Esophagus muscularis mucosa (tissue), 4 donors: Measurements from ENCODE around the gene DIP2B. TPM values are rescaled to one million over a fixed set of nuclear protein-coding genes. Genes with fewer than 3 reads are reported as not detected.

ENCODE experiments used
- DNase-seq: peaks from one replicate; pipeline ENCODE4 v3.0.0-alpha.2; 2017; ENCODE audit errors: extremely low spot score
- H3K27ac ChIP-seq, 4 donors: fragments of 200-600 bp; sonication (generic); replicated peaks in 1 of 4; 1 replicate in 3 of 4; 2 replicates in 1 of 4; pipeline ENCODE4 v1.5.1; 2016 to 2019; ENCODE audit warnings: mild to moderate bottlenecking in 1 of 4
- H3K27me3 ChIP-seq, 4 donors: fragments of 200-600 bp; sonication (generic); one replicate each; pipeline versions ENCODE4 v1.5.1 to v1.6.0; 2016 to 2019
- H3K36me3 ChIP-seq, 4 donors: fragments of 200-600 bp; sonication (generic); one replicate each; pipeline ENCODE4 v1.5.1; 2016 to 2019
- H3K4me1 ChIP-seq, 4 donors: fragments of 200-600 bp; sonication (generic); one replicate each; pipeline ENCODE4 v1.5.1; 2016 to 2019
- H3K4me3 ChIP-seq, 4 donors: fragments of 200-600 bp; sonication (generic); 1 replicate in 2 of 4; 2 replicates in 2 of 4; pipeline ENCODE4 v1.5.1; 2016 to 2019; ENCODE audit warnings: mild to moderate bottlenecking in 4 of 4, moderate library complexity in 1 of 4
- H3K9me3 ChIP-seq, 4 donors: fragments of 200-600 bp; sonication (generic); 1 replicate in 3 of 4; 2 replicates in 1 of 4; pipeline ENCODE4 v1.5.1; 2016 to 2019
- CTCF ChIP-seq, 3 experiments: fragments of 200-600 bp in 2 of 3; fragments of 450-650 bp in 1 of 3; sonication (generic) in 2 of 3; IDR thresholded peaks; one replicate each; pipeline ENCODE4 v1.5.1; 2017 to 2019; ENCODE audit warnings: antibody characterized with exemption in 3 of 3, mild to moderate bottlenecking in 2 of 3, moderate library complexity in 1 of 3
- EP300 ChIP-seq: sonication (generic); formaldehyde crosslinking; IDR thresholded peaks from one replicate; pipeline ENCODE4 v1.6.1; 2017; ENCODE audit warnings: antibody characterized with exemption
- POLR2A ChIP-seq: fragments of 450-650 bp; IDR thresholded peaks from one replicate; pipeline ENCODE4 v1.6.1; 2017; ENCODE audit warnings: antibody characterized with exemption, moderate library complexity, mild to moderate bottlenecking, low read depth
- POLR2AphosphoS5 ChIP-seq, 2 donors: sonication (generic); formaldehyde crosslinking; IDR thresholded peaks; one replicate each; pipeline ENCODE4 v1.6.1; 2017; ENCODE audit warnings: antibody characterized with exemption in 2 of 2
- WGBS: methylation state at CpG from one replicate; pipeline ENCODE4 v1.1.5; 2018; 5-methylcytosine and 5-hydroxymethylcytosine counted together
- intact Hi-C: fragments of 100-400 bp; cut with DNase I; formaldehyde crosslinking; loops from one replicate; pipeline ENCODE4 v1.15.1; 2023
- total RNA-seq, 4 donors: library from RNA; depleted of rRNA; stranded (reverse); fragments of >200 nt; gene quantifications; one replicate each; pipeline versions ENCODE4 v1.1.0 to v1.2.1, GENCODE V29; 2016

DIP2B gene
- total RNA-seq, 4 donors from 2014 or later = 18.7 to 23.0 (median 20.6) TPM

- TF ChIP-seq POLR2AphosphoS5 (IDR thresholded peaks at IDR 0.05) = no peak
- no peak for TF ChIP-seq EP300
- TF ChIP-seq POLR2A = no peak
- TF ChIP-seq CTCF (IDR thresholded peaks at IDR 0.05) = no peak
- peaks cover 5 to 23% (median 17%) of the 10 kb centered on the region in 4 donors for H3K4me1 ChIP-seq
- no peak overlapping the region for H3K4me3 ChIP-seq
- H3K27me3 ChIP-seq = no peaks in the 10 kb centered on the region
- WGBS = 45% methylated on average over 2 of the region's 2 CpGs
- intact Hi-C loops = loop anchor here (10.0 kb wide), 1 partner anchor 210 kb away; the partner anchor contains the start of gene DIP2B
- H3K36me3 ChIP-seq = peaks cover 5 to 95% (median 47%) of the 10 kb centered on the region in 4 donors
- peak overlapping the region in 1 of 4 donors; percentile 4 for H3K27ac ChIP-seq
- no peak for DNase-seq
- no peaks in the 10 kb centered on the region for H3K9me3 ChIP-seq
These were observed 210.4 kb downstream of the DIP2B start for GRCh38 chr12:50715174-50715573.

GRCh38 chr12:50718760-50719159, 214.0 kb downstream of the DIP2B start:
- TF ChIP-seq POLR2A (no peak), EP300 (no peak), CTCF (IDR thresholded peaks at IDR 0.05) (no peak), POLR2AphosphoS5 (IDR thresholded peaks at IDR 0.05) (no peak)
- no peak overlapping the region for H3K4me3 ChIP-seq
- H3K36me3 ChIP-seq = peaks cover 24 to 97% (median 64%) of the 10 kb centered on the region in 4 donors
- DNase-seq = no peak
- intact Hi-C loops = loop anchor here (10.0 kb wide), 1 partner anchor 214 kb away; the partner anchor contains the start of gene DIP2B
- H3K27me3 ChIP-seq = no peaks in the 10 kb centered on the region
- no peaks in the 10 kb centered on the region for H3K9me3 ChIP-seq
- H3K4me1 ChIP-seq = peaks cover 0 to 11% (median 9%) of the 10 kb centered on the region in 4 donors
- 100% methylated on average over 2 of the region's 2 CpGs for WGBS
- H3K27ac ChIP-seq = no peak overlapping the region

- H3K27ac ChIP-seq = no peak overlapping the region
- intact Hi-C loops = no loop called here
- no peaks in the 10 kb centered on the region for H3K27me3 ChIP-seq
- TF ChIP-seq POLR2A = no peak
- TF ChIP-seq CTCF (IDR thresholded peaks at IDR 0.05) = no peak
- no peak for TF ChIP-seq POLR2AphosphoS5 (IDR thresholded peaks at IDR 0.05)
- no peak for TF ChIP-seq EP300
- H3K36me3 ChIP-seq = peaks cover 35 to 97% (median 67%) of the 10 kb centered on the region in 4 donors
- H3K4me1 ChIP-seq = peaks cover 0 to 14% (median 4%) of the 10 kb centered on the region in 4 donors
- DNase-seq = no peak
- 81% methylated on average over 3 of the region's 3 CpGs for WGBS
- H3K4me3 ChIP-seq = no peak overlapping the region
- H3K9me3 ChIP-seq = no peaks in the 10 kb centered on the region
These were observed 215.3 kb downstream of the DIP2B start for GRCh38 chr12:50720085-50720484.

- H3K36me3 ChIP-seq = peaks cover 36 to 98% (median 67%) of the 10 kb centered on the region in 4 donors
- peaks cover 0 to 18% (median 1%) of the 10 kb centered on the region in 4 donors for H3K4me1 ChIP-seq
- DNase-seq = no peak
- H3K9me3 ChIP-seq = no peaks in the 10 kb centered on the region
- TF ChIP-seq POLR2A = no peak
- no peak for TF ChIP-seq CTCF (IDR thresholded peaks at IDR 0.05)
- no peak for TF ChIP-seq EP300
- no peak for TF ChIP-seq POLR2AphosphoS5 (IDR thresholded peaks at IDR 0.05)
- H3K27me3 ChIP-seq = no peaks in the 10 kb centered on the region
- no peak overlapping the region for H3K4me3 ChIP-seq
- WGBS = 85% methylated on average over 5 of the region's 5 CpGs
- H3K27ac ChIP-seq = no peak overlapping the region
- intact Hi-C loops = no loop called here
These were observed 215.7 kb downstream of the DIP2B start for GRCh38 chr12:50720501-50720900.

- Histone ChIP-seq H3K27me3 (no peaks in the 10 kb centered on the region), H3K9me3 (no peaks in the 10 kb centered on the region), H3K36me3 (peaks cover 48 to 98% (median 73%) of the 10 kb centered on the region in 4 donors), H3K4me3 (no peak overlapping the region), H3K27ac (no peak overlapping the region), H3K4me1 (peaks cover 0 to 22% (median 4%) of the 10 kb centered on the region in 4 donors)
- WGBS = 45% methylated on average over 1 of the region's 1 CpG
- intact Hi-C loops = no loop called here
- no peak for TF ChIP-seq EP300
- no peak for TF ChIP-seq POLR2A
- no peak for TF ChIP-seq POLR2AphosphoS5 (IDR thresholded peaks at IDR 0.05)
- no peak for TF ChIP-seq CTCF (IDR thresholded peaks at IDR 0.05)
- no peak for DNase-seq
These were observed 219.1 kb downstream of the DIP2B start for GRCh38 chr12:50723865-50724264.
